PFSK-1 (cell line): ENCODE results near the gene SRD5A1.

Experiments used
- POLR2AphosphoS5 ChIP-seq: IDR thresholded peaks from 2 replicates; pipeline ENCODE4 v1.6.1; 2012; ENCODE audit warnings: low read depth, mild to moderate bottlenecking, control low read depth, low read length, moderate library complexity
- SIN3A ChIP-seq: IDR thresholded peaks from 2 replicates; pipeline ENCODE4 v1.6.1; 2012; ENCODE audit warnings: mild to moderate bottlenecking, low read length, moderate library complexity, borderline replicate concordance; ENCODE audit not compliant: insufficient read depth

- TF ChIP-seq POLR2AphosphoS5 = no peak
- TF ChIP-seq SIN3A = no peak
Observed at GRCh38 chr5:6637590-6637989, 4.3 kb downstream of the SRD5A1 start.
